ENCODE results near the gene CGRRF1. TPM values are rescaled to one million over a fixed set of nuclear protein-coding genes. Genes with fewer than 3 reads are reported as not detected.

The CGRRF1 gene
- total and polyA plus RNA-seq, 9 of the 15 experiments (the other 6 are each of a cell fraction or from before 2014, with no cell fraction given): 2.8 to 15.8 (median 4.6) TPM

GRCh38 chr14:54502602-54503001, 7.1 kb upstream of the CGRRF1 start (continued):
- peak; percentile 81 for TF ChIP-seq ARID1B (IDR thresholded peaks at IDR 0.05)
- TF ChIP-seq ZBTB7A (IDR thresholded peaks at IDR 0.05; ENCODE audit: borderline replicate concordance, control insufficient read depth, low read depth, low read length): 0 out of 2 replicates have a peak, but pooled peaks have one; percentile 34
- TF ChIP-seq, protein P1, sequence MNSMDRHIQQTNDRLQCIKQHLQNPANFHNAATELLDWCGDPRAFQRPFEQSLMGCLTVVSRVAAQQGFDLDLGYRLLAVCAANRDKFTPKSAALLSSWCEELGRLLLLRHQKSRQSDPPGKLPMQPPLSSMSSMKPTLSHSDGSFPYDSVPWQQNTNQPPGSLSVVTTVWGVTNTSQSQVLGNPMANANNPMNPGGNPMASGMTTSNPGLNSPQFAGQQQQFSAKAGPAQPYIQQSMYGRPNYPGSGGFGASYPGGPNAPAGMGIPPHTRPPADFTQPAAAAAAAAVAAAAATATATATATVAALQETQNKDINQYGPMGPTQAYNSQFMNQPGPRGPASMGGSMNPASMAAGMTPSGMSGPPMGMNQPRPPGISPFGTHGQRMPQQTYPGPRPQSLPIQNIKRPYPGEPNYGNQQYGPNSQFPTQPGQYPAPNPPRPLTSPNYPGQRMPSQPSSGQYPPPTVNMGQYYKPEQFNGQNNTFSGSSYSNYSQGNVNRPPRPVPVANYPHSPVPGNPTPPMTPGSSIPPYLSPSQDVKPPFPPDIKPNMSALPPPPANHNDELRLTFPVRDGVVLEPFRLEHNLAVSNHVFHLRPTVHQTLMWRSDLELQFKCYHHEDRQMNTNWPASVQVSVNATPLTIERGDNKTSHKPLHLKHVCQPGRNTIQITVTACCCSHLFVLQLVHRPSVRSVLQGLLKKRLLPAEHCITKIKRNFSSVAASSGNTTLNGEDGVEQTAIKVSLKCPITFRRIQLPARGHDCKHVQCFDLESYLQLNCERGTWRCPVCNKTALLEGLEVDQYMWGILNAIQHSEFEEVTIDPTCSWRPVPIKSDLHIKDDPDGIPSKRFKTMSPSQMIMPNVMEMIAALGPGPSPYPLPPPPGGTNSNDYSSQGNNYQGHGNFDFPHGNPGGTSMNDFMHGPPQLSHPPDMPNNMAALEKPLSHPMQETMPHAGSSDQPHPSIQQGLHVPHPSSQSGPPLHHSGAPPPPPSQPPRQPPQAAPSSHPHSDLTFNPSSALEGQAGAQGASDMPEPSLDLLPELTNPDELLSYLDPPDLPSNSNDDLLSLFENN (IDR thresholded peaks at IDR 0.05; ENCODE audit: low read depth in 2 of 2, low read length in 2 of 2): no peak
- TF ChIP-seq ZNF398 (CRISPR knock-in tag; IDR thresholded peaks at IDR 0.05): no peak

- 37% methylated on average over 3 of the region's 3 CpGs for WGBS (ENCODE audit: insufficient coverage, low coverage, missing lambda C conversion rate)
- BruUV-seq (replicated peaks): no TSS peak
- TF ChIP-seq CC2D1A (IDR thresholded peaks at IDR 0.05) (no peak), ZNF76 (CRISPR knock-in tag; IDR thresholded peaks at IDR 0.05; ENCODE audit: borderline replicate concordance) (no peak), SPI1 (IDR thresholded peaks at IDR 0.05; ENCODE audit: borderline replicate concordance, low read depth, low read length) (no peak), TBP (optimal IDR thresholded peaks at IDR 0.05; ENCODE audit: low read depth, low read length) (no peak), CBX8 (IDR thresholded peaks at IDR 0.05; ENCODE audit: borderline replicate concordance, extremely low read depth, low read depth, low read length, poor library complexity, severe bottlenecking) (no peak), MAFF (IDR thresholded peaks at IDR 0.05; ENCODE audit: low read length) (no peak)
- TF ChIP-seq, protein P2, sequence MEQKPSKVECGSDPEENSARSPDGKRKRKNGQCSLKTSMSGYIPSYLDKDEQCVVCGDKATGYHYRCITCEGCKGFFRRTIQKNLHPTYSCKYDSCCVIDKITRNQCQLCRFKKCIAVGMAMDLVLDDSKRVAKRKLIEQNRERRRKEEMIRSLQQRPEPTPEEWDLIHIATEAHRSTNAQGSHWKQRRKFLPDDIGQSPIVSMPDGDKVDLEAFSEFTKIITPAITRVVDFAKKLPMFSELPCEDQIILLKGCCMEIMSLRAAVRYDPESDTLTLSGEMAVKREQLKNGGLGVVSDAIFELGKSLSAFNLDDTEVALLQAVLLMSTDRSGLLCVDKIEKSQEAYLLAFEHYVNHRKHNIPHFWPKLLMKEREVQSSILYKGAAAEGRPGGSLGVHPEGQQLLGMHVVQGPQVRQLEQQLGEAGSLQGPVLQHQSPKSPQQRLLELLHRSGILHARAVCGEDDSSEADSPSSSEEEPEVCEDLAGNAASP (IDR thresholded peaks at IDR 0.05): no peak
- TF ChIP-seq, protein P3, sequence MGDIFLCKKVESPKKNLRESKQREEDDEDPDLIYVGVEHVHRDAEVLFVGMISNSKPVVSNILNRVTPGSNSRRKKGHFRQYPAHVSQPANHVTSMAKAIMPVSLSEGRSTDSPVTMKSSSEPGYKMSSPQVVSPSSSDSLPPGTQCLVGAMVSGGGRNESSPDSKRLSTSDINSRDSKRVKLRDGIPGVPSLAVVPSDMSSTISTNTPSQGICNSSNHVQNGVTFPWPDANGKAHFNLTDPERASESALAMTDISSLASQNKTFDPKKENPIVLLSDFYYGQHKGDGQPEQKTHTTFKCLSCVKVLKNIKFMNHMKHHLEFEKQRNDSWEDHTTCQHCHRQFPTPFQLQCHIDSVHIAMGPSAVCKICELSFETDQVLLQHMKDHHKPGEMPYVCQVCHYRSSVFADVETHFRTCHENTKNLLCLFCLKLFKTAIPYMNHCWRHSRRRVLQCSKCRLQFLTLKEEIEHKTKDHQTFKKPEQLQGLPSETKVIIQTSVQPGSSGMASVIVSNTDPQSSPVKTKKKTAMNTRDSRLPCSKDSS (IDR thresholded peaks at IDR 0.05; ENCODE audit: low read depth, partially characterized antibody): no peak
Observed at GRCh38 chr14:54503486-54503885, 6.2 kb upstream of the CGRRF1 start.

More at GRCh38 chr14:54503486-54503885, 6.2 kb upstream of the CGRRF1 start:
- Histone ChIP-seq H3K9ac (ENCODE audit: insufficient read depth in 1 of 2, low read depth in 2 of 2, low read length in 2 of 2) (no peak overlapping the region), H2AFZ (ENCODE audit: low read depth, low read length) (peak overlapping the region; percentile 79), H3K4me3 (no peak overlapping the region), H3K36me3 (ENCODE audit: control insufficient read depth, insufficient read depth, low read length) (no peaks in the 10 kb centered on the region), H3K27ac (ENCODE audit: extremely low read depth, low read depth, low read length) (no peak overlapping the region), H3K79me2 (ENCODE audit: control insufficient read depth, insufficient read depth, low read length) (no peaks in the 10 kb centered on the region), H3K27me3 (ENCODE audit: control insufficient read depth in 2 of 2, insufficient read depth in 2 of 2, low read length in 2 of 2) (no peaks in the 10 kb centered on the region), H3K9me1 (ENCODE audit: control insufficient read depth, insufficient read depth, low read length) (no peaks in the 10 kb centered on the region), H3K4me2 (ENCODE audit: insufficient read depth, low read length) (no peak overlapping the region), H3K4me1 (replicated peaks in 1 of 2; ENCODE audit: control insufficient read depth in 2 of 2, insufficient read depth in 2 of 2, low read length in 2 of 2) (peaks cover 0 to 12% of the 10 kb centered on the region in 2 experiments; a peak in 3 of 5 replicates), H3K9me3 (replicated peaks; ENCODE audit: control insufficient read depth, insufficient read depth, low read depth, low read length) (no peaks in the 10 kb centered on the region), H4K20me1 (replicated peaks; ENCODE audit: control insufficient read depth, insufficient read depth, low read length) (no peaks in the 10 kb centered on the region)
- ATAC-seq (peak; percentile 80), FAIRE-seq (peak; percentile 75), DNase-seq (ENCODE audit: extremely low read depth in 1 of 4, low spot score in 3 of 4) (peak in 1 of 4 experiments; percentile 40)
- in situ Hi-C loops (cut with MboI): no loop called here
- CTCF ChIA-PET (ENCODE audit: low intra/inter-chr PET ratio): no interaction called here
- intact Hi-C loops (cut with micrococcal nuclease): no loop called here
- POLR2A ChIA-PET: no interaction called here

Data from K562 (cell line).